8988T (cell line): Measurements from ENCODE around the gene WSB1.
"Not testable (repeated sequence)": the region's sequence is repeated elsewhere in the genome, so short reads cannot be mapped to it uniquely, and the experiment has no call there.

Source experiments
- DNase-seq: peaks from one replicate; pipeline ENCODE4 v3.0.0; 2011

Gene WSB1

DNA sequence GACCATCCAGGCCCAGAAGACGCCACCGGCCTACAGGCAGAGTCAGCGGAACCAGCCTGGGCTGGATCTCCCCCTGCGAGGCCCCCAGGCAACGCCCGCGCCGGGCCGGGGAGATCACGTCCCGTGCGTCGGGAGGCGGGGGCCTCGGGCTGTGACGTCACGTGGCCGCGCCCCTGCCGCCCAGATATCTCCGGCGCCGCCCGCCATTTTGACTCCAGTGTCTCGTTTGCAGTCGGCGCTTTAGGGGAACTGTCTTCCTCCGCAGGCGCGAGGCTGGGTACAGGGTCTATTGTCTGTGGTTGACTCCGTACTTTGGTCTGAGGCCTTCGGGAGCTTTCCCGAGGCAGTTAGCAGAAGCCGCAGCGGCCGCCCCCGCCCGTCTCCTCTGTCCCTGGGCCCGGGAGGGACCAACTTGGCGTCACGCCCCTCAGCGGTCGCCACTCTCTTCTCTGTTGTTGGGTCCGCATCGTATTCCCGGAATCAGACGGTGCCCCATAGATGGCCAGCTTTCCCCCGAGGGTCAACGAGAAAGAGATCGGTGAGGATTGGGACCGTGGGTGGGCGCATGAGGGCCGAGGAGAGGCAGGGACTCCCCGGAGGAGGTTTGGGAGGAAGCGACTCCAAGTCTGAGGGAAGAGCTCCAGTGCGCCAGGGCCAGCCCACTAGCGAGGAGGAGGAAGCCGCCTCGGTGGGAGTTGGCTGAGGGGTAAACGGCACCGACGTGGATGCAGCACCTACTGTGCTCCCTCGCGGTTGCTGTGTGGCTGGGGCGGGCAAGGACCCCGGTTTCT, at the start of gene WSB1:
Gene WSB1, plus strand, starts transcription at position 217 of the 791 bp plus-strand sequence. Its CDS starts 282 bp downstream, at position 499.
- DNase-seq, result peak; percentile 96

DNA sequence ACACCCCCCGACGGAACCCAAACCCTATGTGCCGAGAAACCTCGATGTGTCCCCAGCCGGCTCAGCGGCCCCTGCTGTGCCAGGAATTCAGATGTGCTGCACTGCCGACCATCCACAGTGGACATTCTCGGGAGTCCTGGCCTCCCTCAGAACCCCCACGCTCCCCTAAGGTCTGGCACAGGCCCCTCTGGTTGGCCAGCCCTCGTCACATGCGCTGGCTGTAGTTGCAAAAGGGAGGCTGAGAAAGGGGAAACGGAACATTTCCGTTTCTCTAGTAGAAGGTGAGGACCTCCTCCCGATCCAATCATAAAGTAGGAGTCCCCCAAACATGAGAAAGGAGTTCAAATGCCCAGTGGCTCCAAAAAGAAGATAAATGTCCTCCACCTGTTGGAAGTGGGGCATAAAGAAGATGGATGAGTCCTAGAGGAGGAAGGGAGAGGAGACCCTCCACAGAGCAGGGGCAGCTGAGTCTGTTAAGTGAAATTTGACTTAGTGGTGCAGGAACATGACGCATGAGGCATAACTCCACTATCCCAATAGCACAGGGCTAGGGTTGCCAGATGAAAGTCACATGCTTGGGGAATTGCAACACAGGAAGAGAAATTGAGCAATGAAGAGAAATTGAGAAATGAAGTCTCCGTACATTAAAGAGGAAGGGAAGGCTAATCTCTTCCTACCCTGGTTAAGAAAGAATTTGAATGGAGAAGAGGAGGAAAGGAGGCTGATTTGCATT, 49.3 kb upstream of the WSB1 start:
- no peak for DNase-seq

- peak; percentile 92 for DNase-seq
These were observed 48.7 kb upstream of the WSB1 start for GRCh38 chr17:27245230-27245696.

GRCh38 chr17:27246537-27246936, 47.4 kb upstream of the WSB1 start:
- no peak for DNase-seq

DNA sequence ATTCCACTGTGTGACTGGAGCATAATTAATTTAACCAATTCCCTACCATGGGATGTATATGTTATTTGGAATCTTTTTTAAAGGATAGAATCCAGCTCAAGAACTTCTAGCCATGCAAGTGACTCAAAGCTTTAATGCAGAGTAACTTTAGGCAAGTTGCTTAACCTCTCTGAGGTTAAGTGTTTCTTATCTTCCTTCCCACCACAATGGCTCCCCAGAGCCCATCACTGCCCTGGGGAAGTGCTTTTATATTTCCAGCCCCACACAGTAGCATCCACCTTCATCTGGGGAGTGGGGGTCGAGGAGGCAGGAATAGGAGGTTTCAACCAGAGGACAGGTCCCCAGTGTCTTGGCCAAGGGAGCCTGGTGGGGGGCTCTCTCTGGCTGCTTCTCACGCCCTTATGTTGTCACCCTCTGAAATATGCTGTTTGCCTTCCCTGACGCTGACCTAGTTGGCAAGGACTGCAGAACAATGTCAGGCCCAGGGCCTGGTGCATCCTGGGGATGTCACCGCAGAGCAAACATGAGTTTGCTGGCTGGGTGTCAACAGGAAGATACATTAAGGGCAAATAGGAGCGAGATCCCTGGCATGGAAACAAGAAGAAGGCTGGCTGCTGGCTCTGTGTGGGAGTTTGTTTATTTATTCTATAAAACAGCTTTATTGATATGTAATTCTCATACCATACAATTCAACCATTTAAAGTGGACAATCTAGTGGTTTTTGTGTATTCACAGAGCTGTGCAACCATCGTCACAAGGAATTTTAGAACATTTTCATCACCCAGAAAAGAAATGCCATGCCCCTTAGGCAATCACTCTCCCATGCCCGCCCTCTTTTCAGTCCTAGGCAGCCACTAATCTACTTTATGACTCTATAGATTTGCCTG, 46.6 kb upstream of the WSB1 start:
- DNase-seq, result no peak

- no peak for DNase-seq
These were observed 46.0 kb upstream of the WSB1 start for GRCh38 chr17:27247958-27248342.

GRCh38 chr17:27250791-27251190, 43.1 kb upstream of the WSB1 start:
- DNase-seq, result not testable (repeated sequence)

DNA sequence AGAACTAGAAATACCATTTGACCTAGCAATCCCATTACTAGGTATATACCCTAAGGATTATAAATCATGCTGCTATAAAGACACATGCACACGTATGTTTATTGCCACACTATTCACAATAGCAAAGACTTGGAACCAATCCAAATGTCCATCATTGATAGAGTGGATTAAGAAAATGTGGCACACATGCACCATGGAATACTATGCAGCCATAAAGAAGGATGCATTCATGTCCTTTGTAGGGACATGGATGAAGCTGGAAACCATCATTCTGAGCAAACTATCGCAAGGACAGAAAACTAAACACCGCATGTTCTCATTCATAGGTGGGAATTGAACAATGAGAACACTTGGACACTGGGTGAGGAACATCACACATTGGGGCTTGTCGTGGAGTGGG, 39.1 kb upstream of the WSB1 start:
- not testable (repeated sequence) for DNase-seq

DNA sequence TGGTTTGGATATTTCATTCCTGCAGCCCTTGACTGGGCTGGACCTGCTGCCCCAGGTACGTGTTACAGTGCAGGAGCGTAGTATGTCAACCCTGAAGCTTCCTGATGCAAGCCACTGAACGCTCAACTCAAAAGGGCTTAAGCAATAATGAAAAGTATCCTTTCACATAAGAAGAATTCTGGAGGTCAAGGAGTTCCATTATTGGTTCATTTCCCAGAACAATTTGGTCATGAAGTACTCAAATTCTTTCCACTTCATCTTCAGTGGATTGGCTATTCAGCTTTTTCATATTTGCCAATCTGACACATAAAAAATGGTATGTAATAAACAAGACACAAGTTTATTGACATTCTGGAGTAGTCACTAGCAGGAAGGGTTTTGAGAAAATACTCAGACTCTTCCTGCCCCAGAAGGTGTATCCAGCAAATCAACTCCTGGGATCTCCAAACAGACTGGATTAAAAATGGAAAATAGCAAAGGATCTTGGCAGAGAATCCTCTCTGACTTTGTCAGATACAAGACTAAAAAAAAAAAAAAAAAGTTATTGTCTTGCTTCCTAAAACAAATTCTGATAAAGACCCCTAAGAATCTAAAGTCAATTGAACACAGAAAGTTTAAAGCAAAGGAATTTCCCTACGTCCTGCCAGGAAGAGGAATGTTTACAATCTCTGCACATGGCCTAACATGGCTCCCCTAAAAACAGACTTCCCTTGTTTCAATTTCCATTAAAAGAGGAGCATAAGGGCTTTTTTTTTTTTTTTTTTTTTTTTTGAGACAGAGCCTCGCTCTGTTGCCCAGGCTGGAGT, 37.5 kb upstream of the WSB1 start:
- no peak for DNase-seq

- DNase-seq, result no peak
These were observed 36.9 kb upstream of the WSB1 start for GRCh38 chr17:27257031-27257357.

GRCh38 chr17:27259356-27259755, 34.6 kb upstream of the WSB1 start:
- DNase-seq, result no peak

DNA sequence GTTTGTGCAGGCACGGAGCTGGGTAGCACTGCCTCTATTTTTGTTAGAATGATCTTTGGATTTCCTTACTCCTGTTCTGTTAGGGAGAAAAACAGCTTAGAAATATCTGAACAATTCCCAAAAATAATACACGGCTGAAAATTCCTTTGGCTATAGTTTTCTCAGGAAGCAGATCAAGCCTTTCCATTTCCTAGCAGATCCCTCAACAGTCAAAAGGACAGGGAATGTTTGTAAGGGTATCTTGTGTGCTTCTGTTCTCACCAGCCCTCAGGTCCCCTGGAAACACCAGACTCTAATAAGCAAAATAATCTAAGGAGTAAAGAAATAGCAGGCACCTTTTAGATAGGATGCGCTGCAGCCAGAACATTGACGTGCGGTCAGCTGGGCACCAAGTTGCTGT, 30.5 kb upstream of the WSB1 start:
- no peak for DNase-seq

- DNase-seq, result no peak
These were observed 29.7 kb upstream of the WSB1 start for GRCh38 chr17:27264068-27264812.

DNA sequence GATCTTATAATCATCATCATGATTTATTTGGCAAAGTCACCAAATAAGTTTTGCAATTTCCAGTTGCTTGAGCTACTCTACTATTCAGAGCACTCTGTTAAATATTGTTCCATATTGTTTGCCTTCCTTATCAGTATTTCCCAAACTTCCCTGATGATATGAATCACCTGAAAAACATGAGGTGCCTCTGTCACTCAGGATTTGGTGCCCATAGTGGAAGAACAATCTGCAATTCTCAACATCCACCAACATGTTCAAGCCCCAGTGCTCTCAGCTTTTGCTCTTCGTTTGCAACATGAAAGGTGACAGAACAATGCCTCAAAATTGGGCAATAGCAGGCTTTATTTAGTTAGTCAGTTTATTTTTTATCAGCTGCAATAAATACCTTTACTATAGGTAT, 28.6 kb upstream of the WSB1 start:
- no peak for DNase-seq

DNA sequence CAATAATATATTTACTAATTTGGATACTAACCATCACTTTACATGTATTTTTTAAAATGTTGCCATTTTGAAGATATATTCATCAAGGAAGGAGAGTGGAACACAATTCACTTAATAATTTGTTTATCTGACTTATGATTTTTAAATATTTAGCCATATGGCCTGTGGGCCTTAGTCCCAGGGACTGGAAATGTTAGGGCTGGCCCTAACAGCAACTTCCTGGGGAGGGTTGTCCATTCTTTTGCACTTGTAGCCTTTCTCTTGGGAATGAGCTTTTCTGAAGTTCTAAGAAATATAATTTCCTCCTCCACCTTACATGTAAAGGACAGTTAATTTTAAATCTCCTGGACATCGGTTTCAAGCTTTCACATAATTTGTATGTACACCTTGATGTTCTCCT, 27.7 kb upstream of the WSB1 start:
- no peak for DNase-seq

GRCh38 chr17:27268394-27269085, 25.4 kb upstream of the WSB1 start:
- DNase-seq, result no peak

GRCh38 chr17:27269201-27269600, 24.7 kb upstream of the WSB1 start:
- no peak for DNase-seq

DNA sequence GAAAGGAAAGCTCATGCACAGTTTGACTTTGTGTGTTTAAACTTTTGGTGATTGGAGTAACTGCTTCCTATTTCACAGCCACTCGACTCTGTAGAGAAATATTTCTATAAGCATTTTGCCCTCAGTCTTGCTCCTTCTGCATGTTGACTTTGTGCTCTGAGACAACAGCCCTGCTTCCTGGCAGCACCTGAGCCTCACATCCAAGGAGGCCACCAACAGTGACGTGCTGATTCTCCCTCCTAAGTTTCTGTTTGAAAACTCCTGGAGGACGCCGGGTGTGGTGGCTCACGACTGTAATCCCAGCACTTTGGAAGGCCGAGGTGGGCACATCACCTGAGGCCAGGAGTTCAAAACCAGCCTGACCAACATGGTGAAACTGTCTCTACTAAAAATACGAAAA, 23.9 kb upstream of the WSB1 start:
- no peak for DNase-seq

DNA sequence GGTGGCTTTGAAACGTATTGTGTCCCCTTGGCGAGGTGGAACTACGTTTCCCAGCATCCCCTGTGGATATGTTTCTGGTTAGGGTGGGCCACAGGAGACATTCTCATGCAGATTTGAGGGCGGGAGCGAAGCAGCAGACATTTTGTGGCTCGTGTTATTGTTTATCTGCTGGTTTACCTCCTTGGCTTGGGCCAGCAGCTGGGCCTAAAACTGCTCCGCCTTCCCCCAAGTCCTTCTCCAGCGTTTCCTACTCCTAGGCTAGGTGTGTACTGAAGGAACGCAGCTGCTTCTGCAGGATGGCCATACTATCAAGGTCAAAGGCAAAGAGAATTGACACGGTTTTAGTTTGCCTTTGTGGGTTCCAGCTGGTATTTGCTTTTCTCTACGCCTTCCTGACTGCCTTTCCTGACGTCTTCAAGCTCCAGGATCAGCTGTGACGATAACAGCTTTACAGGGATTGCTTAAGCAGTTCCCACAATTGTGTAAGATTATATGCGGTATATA, 17.2 kb upstream of the WSB1 start:
- no peak for DNase-seq

- DNase-seq, result not testable (repeated sequence)
These were observed 14.8 kb upstream of the WSB1 start for GRCh38 chr17:27279132-27279531.

DNA sequence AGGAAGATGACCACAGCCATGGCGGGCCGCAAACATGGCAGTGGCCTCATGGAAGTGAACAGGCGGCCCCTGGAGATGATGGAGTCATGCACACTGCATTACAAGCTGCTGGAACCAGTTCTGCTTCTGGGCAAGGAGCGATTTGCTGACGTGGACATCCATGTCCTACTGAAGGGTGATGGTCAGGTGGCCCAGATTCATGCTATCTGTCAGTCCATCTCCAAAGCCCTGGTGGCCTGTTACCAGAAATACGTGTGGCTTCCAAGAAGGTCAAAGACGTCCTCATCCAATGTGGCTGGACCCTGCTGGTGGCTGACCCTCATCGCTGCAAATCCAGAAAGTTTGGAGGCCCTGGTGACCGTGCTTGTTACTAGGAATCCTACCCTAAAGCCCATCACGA, 13.4 kb upstream of the WSB1 start:
- no peak for DNase-seq
